IMR-90 (cell line): ENCODE measurements around the gene AHNAK. TPM values are rescaled to one million over a fixed set of nuclear protein-coding genes. Genes with fewer than 3 reads are reported as not detected.

Experiments used
- ATAC-seq: fragments of 200-7000 bp; cut with Tn5 transposase; 2 replicates; pipeline ENCODE4 v1.9.1; 2020; ENCODE audit warnings: low read depth, mild to moderate bottlenecking, moderate library complexity
- BruUV-seq: library from RNA; stranded (reverse); fragments of 400-500 nt; replicated peaks from 2 replicates; lab custom pipeline; 2021; lab: Mats Ljungman, UMichigan
- CTCF ChIA-PET: fragments of 300-600 bp; formaldehyde crosslinking; extraction: SDS; loops from one replicate; lab custom pipeline; 2021; ENCODE audit warnings: antibody characterized with exemption; lab: Yijun Ruan, JAX
- POLR2A ChIA-PET: fragments of 300-600 bp; sonication (Branson Sonifier 250); formaldehyde crosslinking; loops from one replicate; lab custom pipeline; 2022; ENCODE audit warnings: antibody characterized with exemption; ENCODE audit not compliant: unreplicated experiment; lab: Charles Lee
- DNase-seq: peaks from one replicate; pipeline ENCODE4 v3.0.0; 2013
- H2AFZ ChIP-seq: replicated peaks from 2 replicates; pipeline ENCODE3; 2013; ENCODE audit warnings: low read length, mild to moderate bottlenecking; ENCODE audit not compliant: poor library complexity
- H2AK5ac ChIP-seq: 2 replicates; pipeline ENCODE4 v1.6.1; 2013; ENCODE audit warnings: low read depth, low read length, inconsistent platforms
- H2AK9ac ChIP-seq: replicated peaks from 2 replicates; pipeline ENCODE3; 2013; ENCODE audit warnings: mild to moderate bottlenecking, low read depth, low read length, moderate library complexity; ENCODE audit not compliant: poor library complexity
- H2BK120ac ChIP-seq: 2 replicates; pipeline ENCODE4 v1.6.1; 2013; ENCODE audit warnings: low read depth, low read length, inconsistent platforms
- H2BK15ac ChIP-seq: 3 replicates; pipeline ENCODE4 v1.6.1; 2013; ENCODE audit warnings: low read depth, low read length, inconsistent platforms
- H2BK20ac ChIP-seq: 2 replicates; pipeline ENCODE4 v1.6.1; 2013; ENCODE audit warnings: low read depth, mild to moderate bottlenecking, inconsistent platforms, low read length, moderate library complexity
- H2BK5ac ChIP-seq: 2 replicates; pipeline ENCODE4 v1.6.1; 2013; ENCODE audit warnings: mild to moderate bottlenecking, low read depth, low read length, inconsistent platforms; ENCODE audit not compliant: poor library complexity, severe bottlenecking
- H3K14ac ChIP-seq: replicated peaks from 2 replicates; pipeline ENCODE4 v1.6.1; 2013; ENCODE audit warnings: low read depth, low read length, inconsistent platforms
- H3K18ac ChIP-seq: 2 replicates; pipeline ENCODE4 v1.6.1; 2013; ENCODE audit warnings: low read depth, low read length, control low read depth
- H3K23ac ChIP-seq: 2 replicates; pipeline ENCODE4 v1.6.1; 2013; ENCODE audit warnings: low read depth, low read length, inconsistent platforms
- H3K27ac ChIP-seq: 2 replicates; pipeline ENCODE4 v1.5.1; 2013; ENCODE audit warnings: mild to moderate bottlenecking, control low read depth, low read length; ENCODE audit not compliant: insufficient read depth
- H3K27me3 ChIP-seq: 2 replicates; pipeline ENCODE4 v1.6.1; 2013; ENCODE audit warnings: low read length; ENCODE audit not compliant: control insufficient read depth, insufficient read depth
- H3K36me3 ChIP-seq: 2 replicates; pipeline ENCODE4 v1.6.1; 2013; ENCODE audit warnings: low read length, mixed read lengths; ENCODE audit not compliant: control insufficient read depth, insufficient read depth
- H3K4ac ChIP-seq: 2 replicates; pipeline ENCODE4 v1.6.1; 2013; ENCODE audit warnings: low read depth, low read length, inconsistent platforms
- H3K4me1 ChIP-seq: 2 replicates; pipeline ENCODE4 v1.6.1; 2013; ENCODE audit warnings: low read length, mixed read lengths; ENCODE audit not compliant: control insufficient read depth, insufficient read depth
- H3K4me2 ChIP-seq: 2 replicates; pipeline ENCODE4 v1.6.1; 2013; ENCODE audit warnings: low read depth, mild to moderate bottlenecking, control low read depth, low read length, moderate library complexity
- H3K4me3 ChIP-seq: 2 replicates; pipeline ENCODE4 v1.5.1; 2013; ENCODE audit warnings: low read depth, mild to moderate bottlenecking, control low read depth, low read length, moderate library complexity; ENCODE audit not compliant: insufficient read depth
- H3K56ac ChIP-seq: 2 replicates; pipeline ENCODE4 v1.6.1; 2013; ENCODE audit warnings: low read length, inconsistent platforms; ENCODE audit not compliant: insufficient read depth; ENCODE audit errors: extremely low read depth
- H3K79me1 ChIP-seq, 2 experiments: 2 replicates each; pipeline ENCODE4 v1.6.1; 2013; ENCODE audit warnings: low read length in 2 of 2, inconsistent platforms in 1 of 2, low read depth in 1 of 2
- H3K9ac ChIP-seq: 2 replicates; pipeline ENCODE4 v1.6.1; 2013; ENCODE audit warnings: low read depth, low read length, control low read depth
- H3K9me1 ChIP-seq: 2 replicates; pipeline ENCODE4 v1.6.1; 2013; ENCODE audit warnings: low read length, inconsistent platforms; ENCODE audit not compliant: insufficient read depth
- H3K9me3 ChIP-seq: 2 replicates; pipeline ENCODE4 v1.6.1; 2013; ENCODE audit warnings: low read length; ENCODE audit not compliant: control insufficient read depth, insufficient read depth
- H4K20me1 ChIP-seq: 2 replicates; pipeline ENCODE4 v1.6.1; 2013; ENCODE audit warnings: low read length, inconsistent platforms; ENCODE audit not compliant: insufficient read depth
- H4K5ac ChIP-seq: 2 replicates; pipeline ENCODE4 v1.6.1; 2013; ENCODE audit warnings: mild to moderate bottlenecking, low read depth, low read length, control low read depth
- H4K8ac ChIP-seq, 2 experiments: 2 replicates each; pipeline ENCODE4 v1.6.1; 2013; ENCODE audit warnings: low read depth in 2 of 2, low read length in 2 of 2, control low read depth in 1 of 2, inconsistent platforms in 1 of 2
- H4K91ac ChIP-seq: 2 replicates; pipeline ENCODE4 v1.6.1; 2013; ENCODE audit warnings: low read depth, low read length, inconsistent platforms; ENCODE audit not compliant: insufficient read depth
- CEBPB ChIP-seq: IDR thresholded peaks from 2 replicates; pipeline ENCODE4 v1.6.1; 2012; ENCODE audit warnings: low read depth, low read length, improper control_type of control experiment
- CHD1 ChIP-seq: IDR thresholded peaks from 2 replicates; pipeline ENCODE4 v1.6.1; 2012; ENCODE audit warnings: low read depth, low read length, improper control_type of control experiment
- MAFK ChIP-seq: IDR thresholded peaks from 2 replicates; pipeline ENCODE4 v1.6.1; 2012; ENCODE audit warnings: low read depth, low read length, improper control_type of control experiment
- MAZ ChIP-seq: IDR thresholded peaks from 2 replicates; pipeline ENCODE4 v1.6.1; 2012; ENCODE audit warnings: low read depth, mild to moderate bottlenecking, low read length, improper control_type of control experiment, moderate library complexity, borderline replicate concordance
- MXI1 ChIP-seq: IDR thresholded peaks from 2 replicates; pipeline ENCODE4 v1.6.1; 2012; ENCODE audit warnings: low read depth, mild to moderate bottlenecking, low read length, moderate library complexity, borderline replicate concordance
- NFE2L2 ChIP-seq: fragments of 150-350 bp; IDR thresholded peaks from 2 replicates; pipeline ENCODE4 v1.6.1; 2016; ENCODE audit warnings: low read depth, mild to moderate bottlenecking, low read length
- POLR2A ChIP-seq: IDR thresholded peaks from 2 replicates; pipeline ENCODE4 v1.6.1; 2012; ENCODE audit warnings: mild to moderate bottlenecking, low read depth, low read length
- RAD21 ChIP-seq: IDR thresholded peaks from 2 replicates; pipeline ENCODE4 v1.6.1; 2012; ENCODE audit warnings: low read length, improper control_type of control experiment
- RCOR1 ChIP-seq: IDR thresholded peaks from 2 replicates; pipeline ENCODE4 v1.6.1; 2012; ENCODE audit warnings: mild to moderate bottlenecking, low read length, improper control_type of control experiment; ENCODE audit not compliant: insufficient replicate concordance
- SMC3 ChIP-seq: fragments of 150-350 bp; IDR thresholded peaks from 2 replicates; pipeline ENCODE4 v1.6.1; 2016; ENCODE audit warnings: low read depth, mild to moderate bottlenecking, antibody characterized with exemption, low read length, moderate library complexity
- USF2 ChIP-seq: fragments of 150-350 bp; IDR thresholded peaks from 2 replicates; pipeline ENCODE4 v1.6.1; 2017; ENCODE audit warnings: mild to moderate bottlenecking, antibody characterized with exemption, low read length, low read depth
- WGBS, 2 experiments: methylation state at CpG; one replicate each; pipeline versions ENCODE4 v1.1.5 to v1.1.7; 2013; ENCODE audit warnings: missing lambda C conversion rate in 2 of 2; ENCODE audit not compliant: insufficient read length in 1 of 2; ENCODE audit errors: extremely low coverage in 2 of 2; 5-methylcytosine and 5-hydroxymethylcytosine counted together
- dilution Hi-C: fragments of 300-500 bp; cut with HindIII; formaldehyde crosslinking; loops from one replicate; pipeline ENCODE4 v1.14.3; 2018; ENCODE audit warnings: low sequenced_read_pairs; ENCODE audit not compliant: unreplicated experiment
- in situ Hi-C: fragments of 300-500 bp; cut with MboI; formaldehyde crosslinking; loops from 3 replicates; pipeline ENCODE4 v1.14.3; 2019; ENCODE audit warnings: low sequenced_read_pairs, inconsistent platforms, mixed read lengths
- intact Hi-C: fragments of 100-400 bp; cut with micrococcal nuclease; formaldehyde crosslinking; loops from 2 replicates; pipeline ENCODE4 v1.10.0; 2022
- polyA plus RNA-seq, 3 experiments: library from polyadenylated mRNA; depleted of rRNA; stranded (reverse); fragments of >200 nt; gene quantifications; 2 replicates each; pipeline ENCODE4 v1.2.3, GENCODE V29; 2012; ENCODE audit warnings: low replicate concordance in 1 of 3
- total RNA-seq: library from RNA; depleted of rRNA; stranded (reverse); fragments of >200 nt; gene quantifications from 2 replicates; pipeline ENCODE4 v1.2.3, GENCODE V29; 2012

The AHNAK gene
- total and polyA plus RNA-seq, 2 of the 4 experiments (the other 2 are of a cell fraction): 95.1 to 695 TPM

GRCh38 chr11:62395885-62396551 is 150.6 kb downstream of the AHNAK start (continued):
- TF ChIP-seq CHD1: no peak

- Histone ChIP-seq H3K23ac (peak overlapping the region; percentile 1; the same call in 1 of the 2 replicates), H2AK9ac (peak overlapping the region; percentile 7), H4K91ac (peak overlapping the region; percentile 54; the same call in 1 of the 2 replicates), H3K9me1 (no peaks in the 10 kb centered on the region), H3K4ac (peak overlapping the region; percentile 22), H4K20me1 (no peaks in the 10 kb centered on the region), H3K4me1 (peaks cover 15% of the 10 kb centered on the region; the same call in 1 of the 2 replicates), H3K27me3 (peaks cover 2% of the 10 kb centered on the region; the same call in 1 of the 2 replicates), H3K9me3 (no peaks in the 10 kb centered on the region), H2BK15ac (0 out of 3 replicates have a peak overlapping the region, but pooled peaks have one; percentile 26), H4K5ac (peak overlapping the region; percentile 55; the same call in 1 of the 2 replicates), H4K8ac (peak overlapping the region; percentile 39 to 88; a peak in 3 of 4 replicates), H2BK120ac (peak overlapping the region; percentile 59), H2AK5ac (no peak overlapping the region), H2BK20ac (peak overlapping the region; percentile 50; the same call in 1 of the 2 replicates), H3K4me3 (peak overlapping the region; percentile 36), H2BK5ac (no peak overlapping the region), H3K18ac (no peak overlapping the region), H3K27ac (peak overlapping the region; percentile 54), H3K56ac (no peak overlapping the region), H3K4me2 (peak overlapping the region; percentile 90), H3K79me1 (no peaks in the 10 kb centered on the region; a peak in 1 of 4 replicates), H3K36me3 (no peaks in the 10 kb centered on the region), H2AFZ (peak overlapping the region; percentile 93), H3K14ac (peak overlapping the region; percentile 41), H3K9ac (no peak overlapping the region)
- intact Hi-C loops (loop anchor here (1.0 to 2.0 kb wide), 4 partner anchors 30 to 299 kb away; no protein-coding TSS in a partner anchor), in situ Hi-C loops (loop anchor here (5.0 to 25.0 kb wide), 3 partner anchors 162 to 467 kb away; no protein-coding TSS in a partner anchor), dilution Hi-C loops (no loop called here)
- peak; percentile 80 for DNase-seq
- 0% methylated on average over 1 of the region's 14 CpGs; no CpG with 5 or more reads in 1 of the 2 experiments for WGBS, 2 experiments
- ChIA-PET CTCF (interaction anchor here (0.6 to 2.6 kb wide), 21 partner anchors 23 to 462 kb away, joined by 3 to 15 read pairs (median 3); partner anchors contain the start of genes B3GAT3, LRRN4CL, SCGB1A1 and TTC9C), POLR2A (interaction anchor here (0.8 to 1.3 kb wide), 2 partner anchors 158 to 166 kb away, joined by 3 read pairs; no protein-coding TSS in a partner anchor)
- ATAC-seq: peak; percentile 86
- BruUV-seq: no TSS peak
- TF ChIP-seq MXI1 (peak; percentile 25; the same call in 1 of the 2 replicates), USF2 (0 out of 2 replicates have a peak, but pooled peaks have one; percentile 2), MAFK (no peak), MAZ (peak; percentile 7; the same call in 1 of the 2 replicates), POLR2A (no peak), RAD21 (peak; percentile 88), RCOR1 (no peak), SMC3 (peak; percentile 82), NFE2L2 (no peak), CEBPB (peak; percentile 65)
Measured at GRCh38 chr11:62394825-62395538, 151.6 kb downstream of the AHNAK start.
